H9 (cell line): ENCODE data around the gene PREPL. TPM values are rescaled to one million over a fixed set of nuclear protein-coding genes. Genes with fewer than 3 reads are reported as not detected.

ENCODE experiments used
- DNase-seq: peaks from one replicate; pipeline ENCODE4 v3.0.0-alpha.2; 2017
- H2AFZ ChIP-seq: one replicate; pipeline ENCODE4 v1.6.1; 2013; ENCODE audit warnings: mild to moderate bottlenecking, low read length, control low read depth, moderate library complexity
- H2AK5ac ChIP-seq: 2 replicates; pipeline ENCODE4 v1.6.1; 2013; ENCODE audit warnings: low read length, control low read depth, mixed read lengths; ENCODE audit not compliant: insufficient read length
- H2BK120ac ChIP-seq: one replicate; pipeline ENCODE4 v1.6.1; 2013; ENCODE audit warnings: low read depth, mild to moderate bottlenecking, low read length, control low read depth, inconsistent platforms; ENCODE audit not compliant: poor library complexity, severe bottlenecking
- H2BK12ac ChIP-seq: 2 replicates; pipeline ENCODE4 v1.6.1; 2013; ENCODE audit warnings: low read length, control low read depth, mixed read lengths, low read depth; ENCODE audit not compliant: insufficient read length
- H2BK15ac ChIP-seq: 2 replicates; pipeline ENCODE4 v1.6.1; 2013; ENCODE audit warnings: low read depth, low read length, control low read depth
- H2BK20ac ChIP-seq: one replicate; pipeline ENCODE4 v1.6.1; 2013; ENCODE audit warnings: low read depth, mild to moderate bottlenecking, low read length, control low read depth, inconsistent platforms; ENCODE audit not compliant: poor library complexity, severe bottlenecking
- H2BK5ac ChIP-seq: 2 replicates; pipeline ENCODE4 v1.6.1; 2013; ENCODE audit warnings: low read length, control low read depth, mixed read lengths; ENCODE audit not compliant: insufficient read length
- H3K14ac ChIP-seq: 2 replicates; pipeline ENCODE4 v1.6.1; 2013; ENCODE audit warnings: low read length, control low read depth; ENCODE audit not compliant: insufficient read depth
- H3K18ac ChIP-seq: 2 replicates; pipeline ENCODE4 v1.6.1; 2013; ENCODE audit warnings: low read depth, mild to moderate bottlenecking, mixed read lengths, low read length, control low read depth; ENCODE audit not compliant: insufficient read length
- H3K23ac ChIP-seq: 2 replicates; pipeline ENCODE4 v1.6.1; 2013; ENCODE audit warnings: low read length, control low read depth, mixed read lengths, low read depth; ENCODE audit not compliant: insufficient read length
- H3K23me2 ChIP-seq: 2 replicates; pipeline ENCODE4 v1.6.1; 2013; ENCODE audit warnings: low read depth, mild to moderate bottlenecking, mixed read lengths, low read length, control low read depth; ENCODE audit not compliant: insufficient read length, poor library complexity, severe bottlenecking
- H3K27ac ChIP-seq: 2 replicates; pipeline ENCODE4 v1.5.1; 2013; ENCODE audit warnings: low read length, control low read depth, mixed read lengths, low read depth; ENCODE audit not compliant: insufficient read length
- H3K27me3 ChIP-seq: 2 replicates; pipeline ENCODE4 v1.6.1; 2013; ENCODE audit warnings: low read length, control low read depth, inconsistent platforms; ENCODE audit not compliant: insufficient read depth
- H3K4ac ChIP-seq: 2 replicates; pipeline ENCODE4 v1.6.1; 2013; ENCODE audit warnings: low read depth, mild to moderate bottlenecking, control low read depth, inconsistent platforms, low read length, moderate library complexity
- H3K4me1 ChIP-seq: 2 replicates; pipeline ENCODE4 v1.6.1; 2013; ENCODE audit warnings: low read length, control low read depth, inconsistent platforms; ENCODE audit not compliant: insufficient read depth
- H3K4me2 ChIP-seq: 2 replicates; pipeline ENCODE4 v1.6.1; 2013; ENCODE audit warnings: low read length, control low read depth, mixed read lengths; ENCODE audit not compliant: insufficient read length, insufficient read depth
- H3K56ac ChIP-seq: 2 replicates; pipeline ENCODE4 v1.6.1; 2013; ENCODE audit warnings: low read depth, mild to moderate bottlenecking, mixed read lengths, low read length, control low read depth; ENCODE audit not compliant: insufficient read length
- H3K79me1 ChIP-seq: 2 replicates; pipeline ENCODE4 v1.6.1; 2013; ENCODE audit warnings: low read depth, mild to moderate bottlenecking, moderate library complexity, low read length, control low read depth, inconsistent platforms; ENCODE audit not compliant: insufficient read depth, poor library complexity, severe bottlenecking
- H3K79me2 ChIP-seq: 2 replicates; pipeline ENCODE4 v1.6.1; 2013; ENCODE audit warnings: low read length, control low read depth, inconsistent platforms; ENCODE audit not compliant: insufficient read depth
- H3K9ac ChIP-seq: 2 replicates; pipeline ENCODE4 v1.6.1; 2013; ENCODE audit warnings: low read length, control low read depth, mixed read lengths; ENCODE audit not compliant: insufficient read length; ENCODE audit errors: extremely low read depth
- H3K9me3 ChIP-seq: one replicate; pipeline ENCODE4 v1.6.1; 2013; ENCODE audit warnings: low read depth, low read length, inconsistent platforms; ENCODE audit not compliant: control insufficient read depth
- H3T11ph ChIP-seq: one replicate; pipeline ENCODE4 v1.6.1; 2013; ENCODE audit warnings: mild to moderate bottlenecking, low read length, control low read depth, inconsistent platforms
- H4K20me1 ChIP-seq: one replicate; pipeline ENCODE4 v1.6.1; 2013; ENCODE audit not compliant: control insufficient read depth, insufficient read length, insufficient read depth
- H4K5ac ChIP-seq: 2 replicates; pipeline ENCODE4 v1.6.1; 2013; ENCODE audit warnings: low read depth, mild to moderate bottlenecking, mixed read lengths, low read length, control low read depth; ENCODE audit not compliant: insufficient read length
- H4K8ac ChIP-seq: replicated peaks from 2 replicates; pipeline ENCODE4 v1.6.1; 2013; ENCODE audit warnings: low read length, control low read depth, mixed read lengths, low read depth; ENCODE audit not compliant: insufficient read length
- H4K91ac ChIP-seq: 2 replicates; pipeline ENCODE4 v1.6.1; 2013; ENCODE audit warnings: low read depth, mild to moderate bottlenecking, moderate library complexity, mixed read lengths, low read length, control low read depth; ENCODE audit not compliant: insufficient read length
- H3K27ac Mint-ChIP-seq, 3 experiments: 2 replicates in 2 of 3; 3 replicates in 1 of 3; pipeline ENCODE4 v1.8.0; 2020 to 2021; ENCODE audit warnings: mixed read lengths in 3 of 3, mild to moderate bottlenecking in 1 of 3, moderate library complexity in 1 of 3
- H3K27me3 Mint-ChIP-seq: 2 replicates; pipeline ENCODE4 v1.8.0; 2021; ENCODE audit warnings: low read depth, mild to moderate bottlenecking, moderate library complexity, mixed read lengths
- H3K36me3 Mint-ChIP-seq, 3 experiments: 2 replicates in 2 of 3; 3 replicates in 1 of 3; pipeline ENCODE4 v1.8.0; 2020 to 2021; ENCODE audit warnings: low read depth in 3 of 3, mixed read lengths in 3 of 3; ENCODE audit not compliant: insufficient read depth in 1 of 3
- H3K4me1 Mint-ChIP-seq, 2 experiments: 2 replicates each; pipeline ENCODE4 v1.8.0; 2020; ENCODE audit warnings: mixed read lengths in 2 of 2
- H3K4me3 Mint-ChIP-seq, 2 experiments: 2 replicates in 1 of 2; 3 replicates in 1 of 2; pipeline ENCODE4 v1.8.0; 2020 to 2021; ENCODE audit warnings: mild to moderate bottlenecking in 2 of 2, mixed read lengths in 2 of 2, moderate library complexity in 1 of 2
- H3K9me3 Mint-ChIP-seq, 2 experiments: 2 replicates in 1 of 2; 3 replicates in 1 of 2; pipeline ENCODE4 v1.8.0; 2020; ENCODE audit warnings: mild to moderate bottlenecking in 2 of 2, mixed read lengths in 2 of 2, moderate library complexity in 1 of 2
- CTCF ChIP-seq: fragments of 200-600 bp; sonication (generic); conservative IDR thresholded peaks from 3 replicates; pipeline ENCODE4 v1.8.0; 2021; ENCODE audit warnings: antibody characterized with exemption, mild to moderate bottlenecking
- WGBS: extraction: QIAGEN DNeasy Blood & Tissue Kit; methylation state at CpG from one replicate; pipeline ENCODE4 v1.1.7; 2013; ENCODE audit warnings: missing lambda C conversion rate, low lambda C conversion rate, mixed read lengths; ENCODE audit not compliant: insufficient read length; ENCODE audit errors: extremely low coverage; 5-methylcytosine and 5-hydroxymethylcytosine counted together
- total RNA-seq: library from RNA; stranded (reverse); gene quantifications from 2 replicates; pipeline ENCODE4 v1.2.1, GENCODE V29; 2021

PREPL gene
- total RNA-seq, 1 experiment from 2014 or later, result 30.1 TPM

GRCh38 chr2:44267796-44268648 lies 93.3 kb downstream of the PREPL start:
- Histone ChIP-seq H3K4me1 (no peaks in the 10 kb centered on the region), H2BK5ac (no peak overlapping the region), H3K14ac (no peak overlapping the region), H3K4me2 (no peak overlapping the region), H4K91ac (no peak overlapping the region), H3K18ac (no peak overlapping the region), H4K5ac (no peak overlapping the region), H3K4ac (no peak overlapping the region), H3K23me2 (no peaks in the 10 kb centered on the region), H3K56ac (no peak overlapping the region), H3K79me1 (no peaks in the 10 kb centered on the region), H3K9me3 (no peaks in the 10 kb centered on the region), H4K8ac (no peak overlapping the region), H2BK20ac (no peak overlapping the region), H2BK12ac (no peak overlapping the region), H3K27ac (no peak overlapping the region), H3K27me3 (no peaks in the 10 kb centered on the region), H4K20me1 (no peaks in the 10 kb centered on the region), H3K23ac (no peak overlapping the region), H2AFZ (no peak overlapping the region), H2BK120ac (no peak overlapping the region), H3K9ac (no peak overlapping the region), H2BK15ac (no peak overlapping the region), H3T11ph (no peak overlapping the region), H2AK5ac (no peak overlapping the region), H3K79me2 (no peaks in the 10 kb centered on the region)
- peaks cover 12 to 16% of the 10 kb centered on the region in 2 experiments for H3K4me1 Mint-ChIP-seq
- no peak overlapping the region for H3K4me3 Mint-ChIP-seq
- no peaks in the 10 kb centered on the region for H3K36me3 Mint-ChIP-seq
- H3K9me3 Mint-ChIP-seq, result no peaks in the 10 kb centered on the region
- no peak for DNase-seq
- TF ChIP-seq CTCF, result no peak
- H3K27me3 Mint-ChIP-seq, result no peaks in the 10 kb centered on the region; the same call in 1 of the 2 replicates
- H3K27ac Mint-ChIP-seq, result no peak overlapping the region; a peak in 1 of 7 replicates
- WGBS, result no CpG with 5 or more reads among the region's 7 CpGs

Other genes with a start within 250 kb of the PREPL start
- gene PPM1B, start 192.6 kb downstream of the PREPL start, total RNA-seq, result 148 and 156 TPM in 2 replicates
- 0.15 and 0.17 TPM in 2 replicates for gene SLC3A1, start 86.0 kb downstream of the PREPL start, total RNA-seq
- gene CAMKMT, start 453 bp upstream of the PREPL start, total RNA-seq, result 17.4 and 21.1 TPM in 2 replicates